Epithelial cell of prostate (primary cell): ENCODE results near the gene RALGAPA1.
"Not testable (repeated sequence)": the region's sequence is repeated elsewhere in the genome, so short reads cannot be mapped to it uniquely, and the experiment has no call there.

Source experiments
- DNase-seq: peaks from one replicate; pipeline ENCODE4 v3.0.0-alpha.2; 2011; ENCODE audit warnings: low read depth, low spot score
- H3K27ac ChIP-seq: fragments of 450-650 bp; 2 replicates; pipeline ENCODE4 v1.5.1; 2017; ENCODE audit warnings: mild to moderate bottlenecking

RALGAPA1 gene

DNA sequence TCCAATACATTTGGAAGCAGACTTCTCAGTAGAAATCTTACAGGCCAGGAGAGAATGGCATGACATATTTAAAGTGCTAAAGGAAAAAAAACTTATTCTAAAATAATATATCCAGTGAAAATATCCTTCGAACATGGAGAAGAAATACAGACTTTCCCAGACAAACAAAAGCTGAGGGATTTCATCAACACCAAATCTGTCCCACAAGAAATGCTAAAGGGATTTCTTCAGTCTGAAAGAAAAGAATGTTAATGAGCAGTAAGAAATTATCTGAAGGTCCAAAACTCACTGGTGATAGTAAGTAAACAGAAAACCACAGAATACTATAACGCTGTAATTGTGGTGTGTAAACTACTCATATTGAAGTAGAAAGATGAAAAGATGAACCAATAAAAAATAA is 171.2 kb downstream of the RALGAPA1 start:
- H3K27ac ChIP-seq, result no peak overlapping the region
- no peak for DNase-seq

DNA sequence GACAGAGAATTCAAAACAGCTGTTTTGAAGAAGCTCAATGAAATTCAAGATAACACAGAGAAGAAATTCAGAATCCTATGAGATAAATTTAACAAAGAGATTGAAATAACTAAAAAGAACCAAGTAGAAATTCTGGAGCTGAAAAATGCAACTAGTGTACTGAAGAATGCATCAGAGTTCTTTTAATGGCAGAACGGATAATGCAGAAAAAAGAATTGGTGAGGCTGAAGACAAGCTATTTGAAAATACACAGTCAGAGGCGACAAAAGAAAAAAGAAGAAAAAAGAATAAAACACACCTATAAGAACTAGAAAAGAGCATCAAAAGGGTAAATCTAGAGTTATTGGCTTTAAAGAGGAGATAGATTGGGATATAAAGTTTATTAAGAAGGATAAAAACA is 171.8 kb downstream of the RALGAPA1 start:
- DNase-seq, result no peak
- no peak overlapping the region for H3K27ac ChIP-seq

DNA sequence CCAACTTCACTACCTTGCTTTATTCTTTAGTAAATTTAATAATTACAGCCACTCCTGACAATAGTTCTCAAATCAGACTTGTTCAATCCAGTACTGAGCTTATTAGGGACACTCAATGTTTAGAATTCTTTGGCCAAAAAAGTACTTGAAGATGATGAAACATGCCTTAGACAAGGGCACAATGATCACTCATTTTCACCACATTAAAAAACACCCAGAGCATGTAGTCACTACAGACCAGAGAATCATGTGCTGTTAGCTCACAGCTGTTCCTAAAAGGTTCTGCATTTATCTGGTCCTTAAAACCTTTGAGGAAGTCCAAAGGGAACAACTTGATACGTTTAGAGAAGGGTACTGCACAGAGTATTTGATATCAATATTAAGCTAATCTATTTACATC is 176.4 kb downstream of the RALGAPA1 start:
- DNase-seq, result no peak
- H3K27ac ChIP-seq, result no peak overlapping the region

DNA sequence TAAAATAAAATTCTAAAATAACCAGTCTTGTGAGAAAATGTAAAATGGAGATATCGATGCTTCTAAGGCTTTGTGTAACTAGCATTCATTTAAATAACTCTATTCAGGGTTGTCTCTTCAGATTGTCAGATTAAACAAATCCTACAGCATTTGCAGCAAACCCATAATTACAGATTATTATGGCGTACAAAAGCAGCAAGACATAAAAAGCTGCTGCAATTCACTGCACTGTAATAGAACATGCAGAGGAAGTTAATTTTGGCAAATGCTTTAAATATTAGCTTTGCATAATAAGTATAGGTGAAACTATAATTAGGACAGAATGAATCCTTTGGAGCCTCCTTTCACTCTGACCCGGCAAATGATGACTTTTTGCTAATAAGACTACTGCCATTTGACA is 176.8 kb downstream of the RALGAPA1 start:
- DNase-seq, result no peak
- no peak overlapping the region for H3K27ac ChIP-seq

DNA sequence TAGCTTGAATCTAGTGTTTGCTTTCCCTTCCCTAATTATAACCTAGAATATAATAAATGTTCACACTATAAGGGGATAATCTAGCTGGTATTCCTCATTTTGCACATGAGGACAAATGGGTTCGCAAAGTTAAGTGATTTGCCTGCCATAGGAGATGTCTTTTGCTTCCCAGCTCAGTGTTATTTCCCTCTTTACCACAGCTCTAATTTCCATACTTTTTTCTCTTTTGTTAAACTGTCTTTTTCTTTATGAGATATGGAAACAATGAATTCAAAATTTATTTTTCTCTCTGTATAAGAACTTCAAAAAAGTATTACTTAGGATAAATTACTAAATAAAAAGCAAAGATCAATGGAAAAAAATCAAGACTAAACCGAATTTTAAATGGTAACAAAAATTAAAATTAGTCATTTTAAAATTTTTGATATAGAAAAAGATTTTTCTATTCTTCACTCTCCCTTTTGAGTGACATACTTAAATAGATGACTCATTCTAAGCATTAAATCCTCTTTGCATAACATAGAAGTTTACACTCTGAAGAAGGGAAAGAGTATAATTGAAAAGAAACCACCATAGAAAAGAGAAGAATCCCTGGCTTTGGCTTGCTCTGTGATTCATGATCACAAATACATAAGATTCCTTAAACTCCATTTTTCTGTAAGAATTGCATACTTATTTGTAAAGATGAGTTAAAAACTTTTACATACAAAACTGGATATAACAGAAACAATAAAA is 177.9 kb downstream of the RALGAPA1 start:
- H3K27ac ChIP-seq, result no peak overlapping the region
- no peak for DNase-seq

DNA sequence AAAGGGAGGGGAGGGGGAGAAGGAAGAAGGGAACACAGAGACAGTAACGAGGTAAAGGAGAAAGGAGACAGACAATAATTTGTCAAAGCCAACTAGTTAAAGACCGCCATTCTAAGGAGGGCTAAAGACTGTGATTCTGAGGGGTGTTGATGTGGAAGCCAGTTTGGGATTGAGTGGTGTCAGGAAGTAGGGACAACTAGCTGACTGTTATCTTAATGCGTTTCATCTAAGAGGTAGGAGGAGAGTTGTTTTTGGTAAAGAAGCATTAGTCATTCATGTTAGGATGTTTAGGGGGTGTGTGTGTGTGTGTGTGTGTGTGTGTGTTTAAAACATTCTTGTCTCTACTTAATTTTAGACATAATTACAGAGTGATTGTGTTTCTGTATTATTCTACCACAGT is 180.1 kb downstream of the RALGAPA1 start:
- no peak for DNase-seq
- H3K27ac ChIP-seq, result no peak overlapping the region

DNA sequence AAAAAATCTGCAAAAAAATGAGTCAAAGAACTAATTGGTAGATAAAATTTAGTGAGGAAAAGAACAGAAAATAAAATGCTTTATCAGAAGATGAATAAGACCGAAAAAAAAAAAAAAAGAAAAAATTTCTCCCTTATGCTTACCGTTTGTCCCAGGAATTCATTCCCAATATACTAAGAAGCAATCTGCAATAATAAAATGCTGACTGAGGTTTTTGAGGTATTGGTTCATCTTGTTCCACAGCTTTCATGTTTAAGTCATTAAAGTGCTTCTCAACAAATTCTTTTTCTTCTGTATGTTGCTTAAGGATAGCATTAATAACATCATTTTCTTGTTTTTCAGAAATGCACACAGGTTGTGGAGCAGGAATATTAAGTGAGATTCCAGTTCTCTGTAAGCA is 182.1 kb downstream of the RALGAPA1 start:
- DNase-seq, H3K27ac ChIP-seq: not testable (repeated sequence)

DNA sequence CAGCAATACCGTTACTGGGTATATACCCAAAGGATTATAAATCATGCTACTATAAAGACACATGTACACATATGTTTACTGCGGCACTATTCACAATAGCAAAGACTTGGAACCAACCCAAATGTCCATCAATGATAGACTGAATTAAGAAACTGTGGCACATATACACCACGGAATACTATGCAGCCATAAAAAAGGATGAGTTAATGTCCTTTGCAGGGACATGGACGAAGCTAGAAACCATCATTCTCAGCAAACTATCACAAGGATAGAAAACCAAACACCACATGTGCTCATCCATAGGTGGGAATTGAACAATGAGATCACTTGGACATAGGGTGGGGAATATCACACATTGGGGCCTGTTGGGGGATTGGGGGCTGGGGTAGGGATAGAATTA is 187.1 kb downstream of the RALGAPA1 start:
- not testable (repeated sequence) for DNase-seq

DNA sequence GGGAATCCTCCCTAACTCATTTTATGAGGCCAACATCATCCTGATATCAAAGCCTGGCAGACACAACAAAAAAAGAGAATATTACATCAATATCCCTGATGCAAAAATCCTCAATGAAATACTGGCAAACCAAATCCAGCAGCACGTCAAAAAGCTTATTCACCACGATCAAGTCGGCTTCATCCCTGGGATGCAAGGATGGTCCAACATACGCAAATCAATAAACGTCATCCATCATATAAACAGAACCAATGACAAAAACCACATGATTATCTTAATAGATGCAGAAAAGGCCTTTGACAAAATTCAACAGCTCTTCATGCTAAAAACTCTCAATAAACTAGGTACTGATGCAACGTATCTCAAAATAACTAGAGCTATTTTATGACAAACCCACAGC is 189.1 kb downstream of the RALGAPA1 start:
- H3K27ac ChIP-seq, DNase-seq: not testable (repeated sequence)

More for the DNA sequence above, 187.1 kb downstream of the RALGAPA1 start:
- H3K27ac ChIP-seq, result not testable (repeated sequence)

DNA sequence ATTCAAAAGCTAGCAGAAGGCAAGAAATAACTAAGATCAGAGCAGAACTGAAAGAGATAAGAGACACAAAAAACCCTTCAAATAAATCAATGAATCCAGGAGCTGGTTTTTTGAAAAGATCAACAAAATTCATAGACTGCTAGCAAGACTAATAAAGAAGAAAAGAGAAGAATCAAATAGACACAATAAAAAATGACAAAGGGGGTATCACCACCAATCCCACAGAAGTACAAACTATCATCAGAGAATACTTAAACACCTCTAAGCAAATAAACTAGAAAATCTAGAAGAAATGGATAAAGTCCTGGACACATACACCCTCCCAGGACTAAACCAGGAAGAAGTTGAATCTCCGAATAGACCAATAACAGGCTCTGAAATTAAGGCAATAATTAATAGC is 189.6 kb downstream of the RALGAPA1 start:
- DNase-seq, H3K27ac ChIP-seq: not testable (repeated sequence)

DNA sequence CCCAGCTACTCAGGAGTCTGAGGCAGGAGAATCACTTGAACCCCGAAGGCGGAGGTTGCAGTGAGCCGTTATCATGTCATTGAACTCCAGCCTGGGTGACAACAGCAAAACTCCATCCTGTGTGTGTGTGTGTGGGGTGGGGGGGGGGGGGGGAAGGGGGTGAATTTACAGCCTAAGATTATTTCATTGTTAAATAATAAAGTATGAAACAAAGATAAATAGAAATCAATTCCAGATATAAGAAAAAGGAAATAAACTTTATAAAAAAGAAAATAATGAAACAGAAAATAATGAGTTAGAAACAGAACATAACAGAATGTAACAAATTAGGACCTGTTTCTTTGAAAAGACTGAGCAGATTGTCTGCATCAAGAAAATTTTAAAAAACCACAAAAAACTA is 191.6 kb downstream of the RALGAPA1 start:
- no peak overlapping the region for H3K27ac ChIP-seq
- no peak for DNase-seq

DNA sequence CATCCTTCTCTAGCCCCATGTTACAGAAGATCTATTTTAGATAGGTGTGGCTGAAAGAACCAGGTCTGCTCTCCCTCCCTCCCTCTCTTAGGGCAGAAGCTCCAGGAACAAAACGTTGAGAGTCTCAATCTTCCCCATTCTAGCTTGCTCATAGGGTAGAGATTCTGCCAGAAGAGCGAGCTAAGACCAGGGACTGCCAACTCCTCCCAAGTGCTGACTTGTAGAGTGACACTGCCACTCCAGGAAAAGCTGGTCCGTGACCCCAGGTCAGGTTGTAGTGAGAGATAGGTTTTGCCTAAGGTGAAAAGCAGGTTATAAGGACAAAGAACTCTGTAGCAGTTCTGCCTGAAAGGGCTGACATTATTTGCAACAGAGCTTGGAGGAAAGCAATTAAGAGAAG is 201.7 kb downstream of the RALGAPA1 start:
- DNase-seq, result no peak
- H3K27ac ChIP-seq, result no peak overlapping the region

DNA sequence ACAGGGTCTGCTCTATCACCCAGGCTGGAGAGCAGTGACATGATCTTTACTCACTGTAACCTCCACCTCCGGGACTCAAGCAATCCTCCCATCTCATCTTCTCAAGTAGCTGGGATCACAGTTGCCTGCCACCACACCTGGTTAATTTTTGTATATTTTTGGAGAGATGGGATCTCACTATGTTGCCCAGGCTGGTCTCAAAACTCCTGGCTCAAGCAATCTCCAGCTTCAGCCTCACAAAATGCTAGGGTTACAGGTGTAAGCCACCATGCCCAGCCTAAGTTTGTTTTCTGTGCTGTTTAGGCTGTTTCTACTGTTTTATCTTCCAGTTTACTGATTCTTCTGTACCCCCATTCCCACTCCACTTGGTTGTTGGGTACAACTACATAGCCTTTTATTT is 208.8 kb downstream of the RALGAPA1 start:
- H3K27ac ChIP-seq, result no peak overlapping the region
- DNase-seq, result no peak

DNA sequence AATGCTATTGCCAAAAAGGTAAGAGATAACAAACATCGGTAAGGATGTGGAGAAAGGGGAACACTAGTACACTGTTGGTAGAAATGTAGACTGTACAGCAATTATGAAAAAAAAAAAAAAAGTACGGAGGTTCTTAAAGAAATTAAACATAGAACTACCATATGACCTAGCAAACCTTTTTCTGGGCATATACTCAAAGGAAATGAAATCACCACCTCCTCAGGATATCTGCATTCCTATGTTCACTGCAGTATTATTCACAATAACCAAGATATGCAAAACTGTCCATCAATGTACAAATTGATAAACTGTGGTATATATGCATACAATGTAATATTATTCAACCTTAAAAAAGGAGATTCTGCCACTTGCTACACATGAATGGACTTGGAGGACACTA is 214.5 kb downstream of the RALGAPA1 start:
- no peak overlapping the region for H3K27ac ChIP-seq
- DNase-seq, result no peak

DNA sequence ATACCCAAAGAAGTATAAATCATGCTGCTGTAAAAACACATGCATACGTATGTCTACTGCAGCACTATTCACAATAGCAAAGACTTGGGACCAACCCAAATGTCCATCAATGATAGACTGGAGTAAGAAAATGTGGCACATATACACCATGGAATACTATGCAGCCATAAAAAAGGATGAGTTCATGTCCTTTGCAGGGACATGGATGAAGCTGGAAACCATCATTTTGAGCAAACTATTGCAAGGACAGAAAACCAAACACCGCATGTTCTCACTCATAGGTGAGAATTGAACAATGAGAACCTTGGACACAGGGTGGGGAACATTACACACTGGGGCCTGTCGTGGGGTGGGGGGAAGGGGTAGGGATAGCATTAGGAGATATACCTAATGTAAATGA is 221.7 kb downstream of the RALGAPA1 start:
- not testable (repeated sequence) for H3K27ac ChIP-seq, DNase-seq

DNA sequence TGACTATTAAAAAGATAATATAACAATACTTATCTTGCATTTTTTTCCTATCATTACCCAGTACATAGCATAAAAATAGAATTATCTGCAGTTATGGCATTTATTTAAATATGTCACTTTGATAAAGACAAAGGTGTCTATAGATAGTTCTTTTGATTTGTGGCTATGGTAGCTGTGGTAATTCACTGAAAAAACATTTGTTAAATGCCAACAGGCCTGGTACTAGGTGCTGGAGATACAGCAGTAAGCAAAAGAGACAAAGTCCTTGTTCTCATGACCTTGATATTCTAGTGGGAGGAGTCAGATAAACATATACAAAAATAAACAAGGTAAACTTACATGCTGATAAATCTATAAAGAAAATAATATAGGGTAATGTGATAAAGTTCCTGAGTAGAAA is 230.5 kb downstream of the RALGAPA1 start:
- DNase-seq, result no peak
- no peak overlapping the region for H3K27ac ChIP-seq

DNA sequence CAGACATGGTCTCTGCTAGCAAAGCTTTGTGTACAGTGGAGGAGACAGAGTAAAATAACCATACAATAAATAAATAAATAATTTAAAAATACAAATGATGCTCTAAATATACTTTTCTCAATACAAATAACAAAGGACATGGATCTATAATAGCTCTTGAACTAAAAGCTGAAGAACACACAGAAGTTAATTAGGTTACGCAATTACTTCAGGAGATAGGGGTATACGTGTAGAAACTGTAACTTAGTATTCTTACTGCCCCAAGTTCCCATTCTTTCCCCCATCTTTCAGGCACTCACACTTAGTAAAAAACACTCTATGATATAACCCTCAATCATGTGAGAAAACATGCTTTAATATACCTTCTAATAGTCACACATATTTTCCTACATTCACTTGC is 231.0 kb downstream of the RALGAPA1 start:
- DNase-seq, result no peak
- H3K27ac ChIP-seq, result no peak overlapping the region

DNA sequence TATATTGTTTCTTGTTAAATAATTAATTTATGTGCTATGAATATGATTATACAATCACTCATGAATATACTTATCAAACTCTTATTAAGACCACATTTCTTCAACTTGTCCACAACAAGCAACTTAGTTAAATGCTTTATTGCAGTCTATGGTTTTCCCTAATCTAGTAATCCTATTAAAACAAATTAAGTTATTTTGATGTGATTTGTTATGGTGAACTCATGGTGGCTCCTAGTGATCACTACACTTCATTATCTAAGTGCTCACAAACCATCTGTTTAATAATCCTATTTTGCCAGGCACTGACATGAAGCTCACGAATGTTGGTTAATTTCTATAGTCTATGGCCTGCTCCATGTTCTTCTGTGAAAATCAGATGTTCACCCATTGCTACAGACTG is 232.2 kb downstream of the RALGAPA1 start:
- no peak overlapping the region for H3K27ac ChIP-seq
- DNase-seq, result no peak

DNA sequence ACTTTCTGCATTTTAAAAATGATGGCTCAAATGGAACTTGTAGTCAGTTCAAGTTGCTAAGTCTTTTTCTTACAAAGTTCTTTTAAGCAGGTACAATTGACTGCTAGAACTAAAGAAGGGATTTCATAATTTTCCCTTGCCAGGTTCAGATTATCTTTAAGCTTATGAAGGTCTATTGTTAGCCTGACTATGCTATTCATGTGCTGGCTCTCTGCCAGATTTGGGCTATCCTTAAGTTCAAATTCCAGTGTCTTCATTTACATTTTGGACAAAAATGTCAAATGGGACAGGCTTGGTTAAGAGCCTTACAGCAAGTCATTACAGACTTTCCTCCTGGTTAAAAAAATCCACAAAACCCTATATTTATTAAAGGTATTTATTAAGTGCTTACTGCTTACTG is 232.8 kb downstream of the RALGAPA1 start:
- H3K27ac ChIP-seq, result no peak overlapping the region
- DNase-seq, result no peak

DNA sequence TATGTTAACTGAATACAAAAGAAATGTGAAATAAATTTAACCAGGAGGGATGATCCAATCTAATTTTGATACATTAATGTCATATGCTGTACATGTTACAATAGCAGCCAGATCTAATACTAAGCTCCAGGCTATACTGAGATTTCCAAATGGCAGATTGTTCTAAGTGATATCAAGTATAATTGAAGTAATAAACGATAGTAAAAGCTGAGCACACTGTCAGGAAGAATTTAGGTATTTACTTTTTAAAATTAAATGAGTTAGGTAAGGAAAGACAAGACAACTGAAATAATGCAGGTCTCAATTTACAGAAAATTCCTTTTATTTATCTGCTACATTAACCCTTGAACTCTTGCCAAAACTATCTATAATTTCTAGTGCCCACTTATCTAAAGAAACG is 235.2 kb downstream of the RALGAPA1 start:
- DNase-seq, result no peak
- no peak overlapping the region for H3K27ac ChIP-seq

DNA sequence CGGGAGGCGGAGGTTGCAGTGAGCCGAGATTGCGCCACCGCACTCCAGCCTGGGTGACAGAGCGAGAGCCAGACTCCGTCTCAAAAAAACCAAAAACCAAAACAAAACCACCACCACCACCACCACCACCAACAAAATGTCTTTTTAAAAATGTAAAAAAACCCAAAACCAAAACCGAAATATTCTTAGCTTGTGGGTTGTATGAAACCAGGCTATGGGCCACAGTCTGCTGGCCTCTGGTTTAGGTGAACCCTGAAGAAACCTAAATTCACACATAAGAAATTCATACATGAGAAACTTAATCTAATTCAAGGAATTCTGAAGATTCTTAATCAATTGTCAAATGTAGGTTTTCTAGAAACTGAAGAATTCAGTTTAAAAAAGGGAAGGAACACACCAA is 237.5 kb downstream of the RALGAPA1 start:
- DNase-seq, result no peak
- H3K27ac ChIP-seq, result no peak overlapping the region

DNA sequence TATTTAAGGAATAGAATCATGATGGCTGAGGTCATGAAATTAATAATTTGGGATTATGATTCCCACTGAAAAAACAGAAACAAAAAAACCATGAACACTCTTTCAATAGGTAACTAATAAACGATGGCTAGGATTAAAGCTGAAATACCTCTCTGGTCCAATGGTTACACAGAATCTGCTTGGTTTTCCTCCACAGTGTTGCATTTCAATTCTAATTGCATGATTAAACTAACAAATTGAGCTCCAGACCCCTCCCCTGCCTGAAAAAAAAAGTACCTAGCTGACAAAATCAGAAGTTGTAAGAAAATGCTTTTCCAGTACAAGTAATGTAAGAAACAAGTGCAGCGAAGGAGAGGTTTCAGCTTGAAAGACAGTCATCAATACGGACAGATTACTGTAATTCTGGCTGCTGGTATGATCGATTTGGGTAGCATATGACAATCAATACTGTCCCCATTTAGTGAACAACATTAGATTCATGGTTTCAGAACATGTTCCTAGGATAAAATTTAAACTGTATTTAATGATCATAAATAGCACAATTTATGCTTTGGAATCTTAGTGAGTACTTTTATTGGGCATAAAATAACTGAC is 243.1 kb downstream of the RALGAPA1 start:
- no peak overlapping the region for H3K27ac ChIP-seq
- DNase-seq, result no peak
